ENCODE results near the gene TIFAB. TPM values are rescaled to one million over a fixed set of nuclear protein-coding genes. Genes with fewer than 3 reads are reported as not detected.

The TIFAB gene
- not detected for total RNA-seq (2021; ENCODE audit: unreplicated experiment)
- not detected in 2 replicates for polyA plus RNA-seq (2012)
- Bru-seq, nascent RNA, result not detected
- not detected for BruChase-seq, experiment 1, labeled RNA remaining after a 6-hour chase
- not detected for BruChase-seq, experiment 2, labeled RNA remaining after a 2-hour chase
- long read RNA-seq, result 0 reads

- Histone ChIP-seq H3K4me1 (ENCODE audit: control insufficient read depth in 1 of 2, insufficient read depth in 2 of 2, low read length in 2 of 2) (peaks cover 3 to 19% of the 10 kb centered on the region in 2 experiments), H3K9me3 (ENCODE audit: control insufficient read depth in 1 of 2, insufficient read depth in 1 of 2, low read depth in 1 of 2, low read length in 2 of 2) (no peaks in the 10 kb centered on the region), H3K79me2 (ENCODE audit: insufficient read depth, low read length) (no peaks in the 10 kb centered on the region), H4K20me1 (ENCODE audit: insufficient read depth) (no peaks in the 10 kb centered on the region), H3K36me3 (ENCODE audit: control insufficient read depth in 1 of 2, insufficient read depth in 2 of 2, low read length in 2 of 2) (no peaks in the 10 kb centered on the region), H2AFZ (ENCODE audit: low read depth, low read length, poor library complexity, severe bottlenecking) (no peak within 1 kb of the TSS), H3K4me2 (ENCODE audit: low read length) (no peak within 1 kb of the TSS), H3K4me3 (replicated peaks in 1 of 2; ENCODE audit: low read depth in 1 of 2, low read length in 2 of 2) (no peak within 1 kb of the TSS), H3K27ac (ENCODE audit: low read depth, low read length) (no peak within 1 kb of the TSS), H3K9ac (ENCODE audit: low read length) (no peak within 1 kb of the TSS), H3K9me2 (ENCODE audit: insufficient read depth) (no peaks in the 10 kb centered on the region; the same call in 1 of the 2 replicates), H3K27me3 (ENCODE audit: insufficient read depth, low read length) (no peaks in the 10 kb centered on the region; the same call in 1 of the 2 replicates)
- DNase-seq (ENCODE audit: low read depth, low spot score) (no peak), ATAC-seq (no peak)
- intact Hi-C loops (cut with micrococcal nuclease), result loop anchor here (10.0 kb wide), 1 partner anchor 602 kb away; no protein-coding TSS in a partner anchor
- POLR2A ChIA-PET, result no interaction called here
- RAD21 ChIA-PET (ENCODE audit: low non-redundant PET in 1 of 2, low total read pairs in 2 of 2, uncharacterized antibody in 2 of 2, unreplicated experiment in 2 of 2), result no interaction called here
- CTCF ChIA-PET, result no interaction called here
- TF ChIP-seq CTCF (IDR thresholded peaks at IDR 0.05 in 2 of 3, conservative IDR thresholded peaks at IDR 0.05 in 1 of 3; ENCODE audit: borderline replicate concordance in 1 of 3, insufficient read depth in 1 of 3, low read depth in 2 of 3, low read length in 2 of 3), result no peak
- no peak for TF ChIP-seq EZH2 (IDR thresholded peaks at IDR 0.05)
- BruUV-seq (replicated peaks), result no TSS peak
These were observed at the start of gene TIFAB for GRCh38 chr5:135452321-135453030. Gene TIFAB (minus strand): TSS chr5:135452351. CDS start chr5:135449939, 2,412 bp downstream.

DNA sequence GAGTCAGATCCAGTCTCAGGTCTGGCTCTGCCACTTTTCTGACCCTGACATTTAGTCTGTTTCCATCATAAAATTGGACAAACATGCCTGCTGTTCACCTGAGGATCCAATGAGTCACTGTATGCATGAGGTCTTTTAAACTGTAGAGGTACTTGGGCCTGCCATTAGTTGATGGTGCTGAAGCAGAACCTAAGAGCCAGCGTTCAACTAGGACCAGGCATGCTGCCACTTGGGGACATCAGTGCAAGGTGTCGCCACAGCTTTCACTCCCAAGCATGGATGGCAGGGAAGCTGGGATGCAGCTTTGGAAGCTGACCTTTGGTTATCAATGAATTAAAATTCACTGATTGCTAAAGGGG, 46.5 kb upstream of the TIFAB start:
- Histone ChIP-seq H3K9me2 (ENCODE audit: insufficient read depth) (no peaks in the 10 kb centered on the region), H3K27ac (ENCODE audit: low read depth, low read length) (no peak overlapping the region), H3K9ac (ENCODE audit: low read length) (no peak overlapping the region), H3K4me1 (ENCODE audit: control insufficient read depth in 1 of 2, insufficient read depth in 2 of 2, low read length in 2 of 2) (peaks cover 0 to 18% of the 10 kb centered on the region in 2 experiments; a peak in 2 of 4 replicates), H2AFZ (ENCODE audit: low read depth, low read length, poor library complexity, severe bottlenecking) (no peak overlapping the region), H3K79me2 (ENCODE audit: insufficient read depth, low read length) (no peaks in the 10 kb centered on the region), H3K9me3 (ENCODE audit: control insufficient read depth in 1 of 2, insufficient read depth in 1 of 2, low read depth in 1 of 2, low read length in 2 of 2) (no peaks in the 10 kb centered on the region), H3K36me3 (ENCODE audit: control insufficient read depth in 1 of 2, insufficient read depth in 2 of 2, low read length in 2 of 2) (no peaks in the 10 kb centered on the region), H4K20me1 (ENCODE audit: insufficient read depth) (no peaks in the 10 kb centered on the region), H3K4me2 (ENCODE audit: low read length) (no peak overlapping the region), H3K4me3 (replicated peaks in 1 of 2; ENCODE audit: low read depth in 1 of 2, low read length in 2 of 2) (no peak overlapping the region), H3K27me3 (ENCODE audit: insufficient read depth, low read length) (peaks cover 4% of the 10 kb centered on the region; the same call in 1 of the 2 replicates)
- ChIA-PET POLR2A (no interaction called here), RAD21 (ENCODE audit: low non-redundant PET in 1 of 2, low total read pairs in 2 of 2, uncharacterized antibody in 2 of 2, unreplicated experiment in 2 of 2) (no interaction called here), CTCF (no interaction called here)
- no peak for DNase-seq (ENCODE audit: low read depth, low spot score)
- no peak for ATAC-seq
- intact Hi-C loops (cut with micrococcal nuclease), result no loop called here
- no TSS peak for BruUV-seq (replicated peaks)
- TF ChIP-seq CBX3 (IDR thresholded peaks at IDR 0.05; ENCODE audit: low read depth), result no peak
- no peak for TF ChIP-seq CEBPB (IDR thresholded peaks at IDR 0.05; ENCODE audit: low read depth)
- no peak for TF ChIP-seq RAD21 (IDR thresholded peaks at IDR 0.05; ENCODE audit: low read depth)
- no peak for TF ChIP-seq FOSL1 (IDR thresholded peaks at IDR 0.05; ENCODE audit: low read depth)
- no peak for TF ChIP-seq JUND (IDR thresholded peaks at IDR 0.05)
- no peak for TF ChIP-seq MAX (IDR thresholded peaks at IDR 0.05)
- no peak for TF ChIP-seq ZBTB33 (IDR thresholded peaks at IDR 0.05; ENCODE audit: extremely low read depth, insufficient replicate concordance, low read length)
- no peak for TF ChIP-seq ELF1 (IDR thresholded peaks at IDR 0.05; ENCODE audit: borderline replicate concordance, low read depth)
- TF ChIP-seq ZNF274 (IDR thresholded peaks at IDR 0.05; ENCODE audit: low read depth, low read length), result no peak
- TF ChIP-seq SP1 (IDR thresholded peaks at IDR 0.05; ENCODE audit: low read depth), result no peak
- TF ChIP-seq CTCF (IDR thresholded peaks at IDR 0.05 in 2 of 3, conservative IDR thresholded peaks at IDR 0.05 in 1 of 3; ENCODE audit: borderline replicate concordance in 1 of 3, insufficient read depth in 1 of 3, low read depth in 2 of 3, low read length in 2 of 3), result no peak

All from HCT116 (cell line).